Nephron progenitor cell (in vitro differentiated cells): ENCODE results near the gene PRTN3.

Experiments used
- DNase-seq: peaks from one replicate; pipeline ENCODE4 v3.0.0; 2021
- H3K27ac Mint-ChIP-seq: 2 replicates; pipeline ENCODE4 v1.8.0; 2021; ENCODE audit warnings: mild to moderate bottlenecking, moderate library complexity, mixed read lengths
- H3K27me3 Mint-ChIP-seq: 2 replicates; pipeline ENCODE4 v1.8.0; 2021; ENCODE audit warnings: mild to moderate bottlenecking, low read depth, mixed read lengths; ENCODE audit not compliant: poor library complexity
- H3K36me3 Mint-ChIP-seq: 2 replicates; pipeline ENCODE4 v1.8.0; 2021; ENCODE audit warnings: low read depth, mixed read lengths
- H3K4me1 Mint-ChIP-seq: 2 replicates; pipeline ENCODE4 v1.8.0; 2021; ENCODE audit warnings: mixed read lengths
- H3K4me3 Mint-ChIP-seq: 2 replicates; pipeline ENCODE4 v1.8.0; 2021; ENCODE audit warnings: mild to moderate bottlenecking, moderate library complexity, mixed read lengths
- H3K9me3 Mint-ChIP-seq: 2 replicates; pipeline ENCODE4 v1.8.0; 2021; ENCODE audit warnings: mild to moderate bottlenecking, moderate library complexity, mixed read lengths
- CTCF ChIP-seq: fragments of 200-600 bp; sonication (generic); IDR thresholded peaks from 2 replicates; pipeline ENCODE4 v1.5.0; 2021; ENCODE audit warnings: antibody characterized with exemption

The PRTN3 gene

GRCh38 chr19:870963-871401, 30.2 kb downstream of the PRTN3 start:
- no peak overlapping the region for H3K27ac Mint-ChIP-seq
- DNase-seq, result no peak
- TF ChIP-seq CTCF, result no peak
- H3K36me3 Mint-ChIP-seq, result peaks cover 36% of the 10 kb centered on the region
- no peaks in the 10 kb centered on the region for H3K9me3 Mint-ChIP-seq
- H3K4me3 Mint-ChIP-seq, result no peak overlapping the region
- peaks cover 6% of the 10 kb centered on the region for H3K4me1 Mint-ChIP-seq
- H3K27me3 Mint-ChIP-seq, result no peaks in the 10 kb centered on the region

- peaks cover 40% of the 10 kb centered on the region for H3K36me3 Mint-ChIP-seq
These were observed 30.9 kb downstream of the PRTN3 start for GRCh38 chr19:871446-872265.

GRCh38 chr19:872266-872951, 31.6 kb downstream of the PRTN3 start:
- H3K27ac Mint-ChIP-seq, result peak overlapping the region; percentile 57
- H3K4me1 Mint-ChIP-seq, result peaks cover 3% of the 10 kb centered on the region
- no peaks in the 10 kb centered on the region for H3K9me3 Mint-ChIP-seq
- no peak for TF ChIP-seq CTCF
- no peak overlapping the region for H3K4me3 Mint-ChIP-seq
- H3K27me3 Mint-ChIP-seq, result no peaks in the 10 kb centered on the region
- H3K36me3 Mint-ChIP-seq, result peaks cover 38% of the 10 kb centered on the region
- peak; percentile 65 for DNase-seq

More at GRCh38 chr19:871446-872265, 30.9 kb downstream of the PRTN3 start:
- TF ChIP-seq CTCF, result no peak
- no peaks in the 10 kb centered on the region for H3K27me3 Mint-ChIP-seq
- peaks cover 6% of the 10 kb centered on the region for H3K4me1 Mint-ChIP-seq
- DNase-seq, result no peak
- H3K4me3 Mint-ChIP-seq, result no peak overlapping the region
- H3K27ac Mint-ChIP-seq, result no peak overlapping the region
- H3K9me3 Mint-ChIP-seq, result no peaks in the 10 kb centered on the region

GRCh38 chr19:873084-873483, 32.3 kb downstream of the PRTN3 start:
- Mint-ChIP-seq H3K9me3 (no peaks in the 10 kb centered on the region), H3K27me3 (no peaks in the 10 kb centered on the region), H3K27ac (no peak overlapping the region), H3K4me3 (no peak overlapping the region), H3K36me3 (peaks cover 31% of the 10 kb centered on the region), H3K4me1 (no peaks in the 10 kb centered on the region)
- no peak for TF ChIP-seq CTCF
- DNase-seq, result no peak

- Mint-ChIP-seq H3K4me1 (no peaks in the 10 kb centered on the region), H3K36me3 (peaks cover 29% of the 10 kb centered on the region), H3K9me3 (no peaks in the 10 kb centered on the region), H3K27me3 (no peaks in the 10 kb centered on the region), H3K27ac (no peak overlapping the region), H3K4me3 (no peak overlapping the region)
- no peak for TF ChIP-seq CTCF
- no peak for DNase-seq
These were observed 32.8 kb downstream of the PRTN3 start for GRCh38 chr19:873561-874041.
